ENCODE data around the gene CEP70. TPM values are rescaled to one million over a fixed set of nuclear protein-coding genes. Genes with fewer than 3 reads are reported as not detected.

The CEP70 gene
- total RNA-seq, 4 donors from 2014 or later, result 13.0 to 25.3 (median 17.5) TPM

- TF ChIP-seq CTCF (IDR thresholded peaks at IDR 0.05; ENCODE audit: low read depth), result no peak
These were observed 120.7 kb downstream of the CEP70 start for GRCh38 chr3:138473391-138473790.

- no peak for TF ChIP-seq CTCF (IDR thresholded peaks at IDR 0.05; ENCODE audit: low read depth)
These were observed 121.8 kb downstream of the CEP70 start for GRCh38 chr3:138472141-138472825.

GRCh38 chr3:138471481-138471880 lies 122.6 kb downstream of the CEP70 start:
- no peak for TF ChIP-seq CTCF (IDR thresholded peaks at IDR 0.05; ENCODE audit: low read depth)

- no peak for TF ChIP-seq CTCF (IDR thresholded peaks at IDR 0.05; ENCODE audit: low read depth)
These were observed 123.4 kb downstream of the CEP70 start for GRCh38 chr3:138470687-138471086.

GRCh38 chr3:138469874-138470273 lies 124.2 kb downstream of the CEP70 start:
- no peak for TF ChIP-seq CTCF (IDR thresholded peaks at IDR 0.05; ENCODE audit: low read depth)

GRCh38 chr3:138468886-138469285 lies 125.2 kb downstream of the CEP70 start:
- TF ChIP-seq CTCF (IDR thresholded peaks at IDR 0.05; ENCODE audit: low read depth), result no peak

- no peak for TF ChIP-seq CTCF (IDR thresholded peaks at IDR 0.05; ENCODE audit: low read depth)
These were observed 125.6 kb downstream of the CEP70 start for GRCh38 chr3:138468451-138468850.

Data from subcutaneous adipose tissue (tissue), 4 donors.